GM21737 (cell line): ENCODE results near the gene SEPTIN11.
A peak's percentile ranks its signal among the peaks of the same experiment; 100 is the strongest.

ENCODE experiments used
- ATAC-seq: cut with Tn5 transposase; IDR thresholded peaks from one replicate; pipeline ENCODE4 v1.9.1; 2021; ENCODE audit warnings: mild to moderate bottlenecking, moderate library complexity; ENCODE audit not compliant: unreplicated experiment

Gene SEPTIN11

GRCh38 chr4:76949276-76950051, at the start of gene SEPTIN11:
SEPTIN11 (plus strand) TSS chr4:76949752; CDS start chr4:76949904, 152 bp downstream.
- peak; percentile 60 for ATAC-seq

- ATAC-seq, result no peak
Measured at GRCh38 chr4:76902233-76902890, 47.2 kb upstream of the SEPTIN11 start.

GRCh38 chr4:76904646-76905190, 44.8 kb upstream of the SEPTIN11 start:
- ATAC-seq, result no peak

GRCh38 chr4:76905521-76905920, 44.0 kb upstream of the SEPTIN11 start:
- no peak for ATAC-seq

- no peak for ATAC-seq
Measured at GRCh38 chr4:76909711-76910110, 39.8 kb upstream of the SEPTIN11 start.

DNA sequence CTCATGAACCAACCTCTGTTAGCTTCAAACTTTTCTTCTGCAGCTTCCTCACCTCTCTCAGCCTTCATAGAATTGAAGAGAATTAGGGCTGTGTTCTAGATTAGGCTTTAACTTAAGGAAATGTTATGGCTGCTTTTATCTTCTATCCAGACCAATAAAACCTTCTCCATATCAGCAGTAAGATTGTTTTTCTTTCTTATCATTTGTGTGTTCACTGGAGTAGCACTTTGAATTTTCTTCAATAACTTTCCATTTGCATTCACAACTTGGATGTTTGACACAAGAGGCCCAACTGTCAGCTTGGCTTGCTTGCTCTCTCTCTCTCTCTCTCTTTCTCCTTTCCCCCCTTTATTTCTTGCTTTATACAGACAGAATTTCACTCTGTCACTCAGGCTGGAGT, 28.8 kb upstream of the SEPTIN11 start:
- no peak for ATAC-seq

- ATAC-seq, result no peak
Measured at GRCh38 chr4:76923619-76924357, 25.8 kb upstream of the SEPTIN11 start.

DNA sequence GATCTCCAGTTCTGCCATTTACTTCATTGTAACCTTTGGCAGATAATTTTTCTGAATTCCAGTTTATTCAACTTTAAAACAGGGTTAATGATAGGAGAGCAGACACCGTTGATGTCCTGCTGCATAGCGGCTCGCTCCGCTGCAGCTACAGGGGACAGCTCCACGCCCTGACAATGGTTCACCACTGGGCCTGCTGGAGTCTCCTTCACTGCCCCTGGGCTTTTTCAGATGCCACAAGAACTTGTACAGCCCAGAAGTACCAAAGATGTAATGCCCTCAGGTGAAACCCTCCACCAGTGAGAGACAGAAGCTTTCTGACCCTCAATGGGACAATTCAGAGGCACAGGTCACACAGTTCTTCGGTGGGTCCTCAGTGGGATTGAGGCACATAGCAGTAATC, 22.7 kb upstream of the SEPTIN11 start:
- no peak for ATAC-seq

DNA sequence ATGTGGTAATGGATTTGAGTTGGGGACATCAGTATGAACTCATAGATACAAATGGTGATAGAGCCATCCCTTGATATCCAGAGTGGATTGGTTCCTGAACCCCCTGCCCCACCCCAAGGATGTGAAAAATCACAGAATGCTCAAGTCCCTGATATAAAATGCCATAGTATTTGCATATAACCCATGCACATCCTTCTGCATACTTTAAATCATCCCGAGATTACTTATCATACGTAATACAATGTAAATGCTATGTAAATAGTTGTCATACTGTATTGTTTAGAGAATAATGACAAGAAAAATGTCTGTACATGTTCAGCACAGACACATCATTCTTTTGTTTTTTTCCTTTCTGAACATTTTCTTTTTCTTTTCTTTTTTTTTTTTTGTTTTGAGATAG, 18.9 kb upstream of the SEPTIN11 start:
- ATAC-seq, result no peak

DNA sequence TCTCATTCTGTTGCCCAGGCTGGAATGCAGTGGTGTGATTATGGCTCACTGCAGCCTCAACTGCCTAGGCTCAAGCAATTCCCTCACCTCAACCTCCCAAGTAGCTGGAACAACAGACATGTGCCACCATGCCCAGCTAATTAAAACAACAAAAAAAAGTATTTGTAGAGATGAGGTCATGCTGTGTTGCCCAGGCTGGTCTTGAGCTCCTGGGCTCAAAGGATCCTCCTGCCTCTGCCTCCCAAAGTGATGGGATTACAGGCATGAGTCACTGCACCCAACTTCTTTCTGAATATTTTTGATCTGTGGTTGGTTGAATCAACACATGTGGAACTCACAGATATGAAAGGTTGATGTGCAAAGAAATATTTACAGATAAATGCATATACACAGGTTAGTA, 18.5 kb upstream of the SEPTIN11 start:
- ATAC-seq, result no peak

GRCh38 chr4:76931576-76932276, 17.8 kb upstream of the SEPTIN11 start:
- ATAC-seq, result no peak

GRCh38 chr4:76939184-76939583, 10.4 kb upstream of the SEPTIN11 start:
- ATAC-seq, result no peak

- ATAC-seq, result no peak
Measured at GRCh38 chr4:76943129-76943620, 6.4 kb upstream of the SEPTIN11 start.

DNA sequence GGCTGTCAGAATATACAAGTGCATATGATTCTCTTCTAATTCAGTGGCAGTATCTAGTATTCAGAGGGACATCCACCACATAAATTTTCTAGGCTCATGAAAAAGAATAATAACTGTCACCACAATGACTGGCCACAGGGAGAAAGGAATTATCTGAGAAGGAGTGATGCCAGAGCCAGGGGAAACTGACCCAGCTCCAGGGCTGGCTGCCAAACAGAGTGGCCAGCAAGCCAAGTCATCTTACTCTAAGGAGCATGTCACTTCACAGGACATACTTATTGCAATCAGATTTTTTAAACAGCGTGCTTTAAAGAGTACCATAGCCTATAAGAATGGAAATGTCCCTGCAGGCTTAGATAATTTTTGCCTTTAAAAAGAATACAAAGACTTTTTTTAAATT, 5.8 kb upstream of the SEPTIN11 start:
- ATAC-seq, result no peak

GRCh38 chr4:76947369-76947768, 2.2 kb upstream of the SEPTIN11 start:
- no peak for ATAC-seq

GRCh38 chr4:76948443-76949275, 893 bp upstream of the SEPTIN11 start:
- peak; percentile 45 for ATAC-seq

DNA sequence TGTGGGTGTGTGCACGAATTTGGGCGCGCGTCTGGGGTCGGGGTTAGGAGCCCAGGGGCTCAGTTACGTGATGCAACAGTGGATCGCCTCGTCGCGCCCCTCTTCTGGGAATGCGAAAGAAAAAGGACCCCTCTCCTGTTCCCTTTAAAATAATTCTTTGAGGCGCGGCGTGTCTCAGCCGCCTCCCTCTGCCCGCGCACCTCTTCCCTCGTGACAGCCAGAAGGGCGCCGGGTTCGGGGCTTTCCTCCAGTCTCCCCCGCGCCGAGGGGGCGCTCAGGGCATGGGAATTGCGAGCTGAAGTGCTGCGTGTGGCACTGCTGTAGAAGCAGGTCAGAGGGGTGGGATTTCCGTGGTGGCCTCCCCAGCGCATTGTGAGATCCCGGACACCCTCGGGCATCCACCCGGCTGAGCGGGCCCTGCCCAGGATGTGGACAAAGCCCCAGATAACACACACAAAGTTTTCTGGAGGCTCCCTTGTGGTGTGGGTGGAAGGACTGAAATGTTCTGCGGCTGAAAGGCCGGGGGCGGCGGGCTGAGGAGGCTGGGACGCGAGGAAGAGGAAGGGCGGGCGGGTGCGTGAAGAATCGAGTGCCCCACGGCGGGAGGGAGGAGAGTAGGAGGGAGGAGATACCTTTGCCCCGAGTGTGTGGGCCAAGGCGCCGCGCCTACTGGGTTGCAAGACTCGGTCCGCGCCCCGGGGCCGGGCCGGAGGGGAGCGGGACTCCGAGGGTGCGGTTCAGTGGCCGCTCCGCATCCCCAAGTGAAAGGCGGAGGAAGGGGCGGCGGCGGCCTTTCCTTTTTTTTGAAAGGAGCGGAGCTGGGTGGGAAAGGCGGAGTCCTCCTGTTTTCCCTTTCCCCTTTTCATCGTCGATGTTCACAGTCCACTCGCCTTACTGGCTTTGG, 752 bp downstream of the SEPTIN11 start:
- peak; percentile 29 for ATAC-seq

- ATAC-seq, result no peak
Measured at GRCh38 chr4:76950956-76951671, 1.6 kb downstream of the SEPTIN11 start.
